Stimulated activated CD8-positive, alpha-beta memory T cell treated with anti-CD3 and anti-CD28 coated beads, Interleukin-15, amount 100 ng/mL, for 48 hours (primary cell): ENCODE measurements around the gene CRYBG2.

ENCODE experiments used
- DNase-seq, 2 donors: peaks; one replicate each; pipeline ENCODE4 v3.0.0-alpha.2; 2020; ENCODE audit warnings: low read depth in 2 of 2

CRYBG2 gene

GRCh38 chr1:26281091-26281958 lies 72.6 kb downstream of the CRYBG2 start:
- no peak for DNase-seq

DNA sequence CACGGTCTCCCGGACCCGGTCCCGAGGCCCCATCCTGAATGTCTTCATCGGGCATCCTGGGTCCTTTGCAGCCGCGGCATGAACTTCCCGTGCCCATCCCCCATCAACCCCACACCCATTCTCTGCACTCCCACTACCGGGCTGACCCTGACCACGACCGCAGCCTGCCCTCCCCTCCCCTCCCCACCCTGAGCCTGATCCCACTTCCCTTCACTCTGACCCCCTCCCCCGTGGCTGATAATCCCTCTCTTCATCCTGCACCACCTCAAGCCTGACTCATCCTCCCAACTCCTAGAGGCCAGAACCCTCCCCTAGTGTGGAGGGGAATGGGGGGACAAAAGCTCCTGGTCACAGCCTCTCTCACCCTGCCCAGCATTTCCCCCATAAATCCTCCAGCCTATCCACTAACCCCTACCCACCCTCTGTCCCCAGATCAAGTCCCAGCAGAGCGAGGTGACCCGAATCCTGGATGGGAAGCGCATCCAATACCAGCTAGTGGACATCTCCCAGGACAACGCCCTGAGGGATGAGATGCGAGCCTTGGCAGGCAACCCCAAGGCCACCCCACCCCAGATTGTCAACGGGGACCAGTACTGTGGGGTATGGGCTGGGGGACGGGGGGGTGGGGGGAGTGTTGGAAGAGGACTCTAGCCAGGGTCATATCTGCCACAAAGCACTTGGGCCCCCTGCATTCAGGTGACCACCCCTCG lies 73.4 kb downstream of the CRYBG2 start:
- no peak for DNase-seq

- DNase-seq, result peak; percentile 84 to 85
Measured at GRCh38 chr1:26279456-26280332, 74.2 kb downstream of the CRYBG2 start, which contains the start of gene SH3BGRL3. Gene SH3BGRL3 (plus strand): TSS chr1:26280086. CDS start chr1:26280156, 70 bp downstream.

GRCh38 chr1:26278724-26279455 lies 75.0 kb downstream of the CRYBG2 start:
- no peak for DNase-seq

DNA sequence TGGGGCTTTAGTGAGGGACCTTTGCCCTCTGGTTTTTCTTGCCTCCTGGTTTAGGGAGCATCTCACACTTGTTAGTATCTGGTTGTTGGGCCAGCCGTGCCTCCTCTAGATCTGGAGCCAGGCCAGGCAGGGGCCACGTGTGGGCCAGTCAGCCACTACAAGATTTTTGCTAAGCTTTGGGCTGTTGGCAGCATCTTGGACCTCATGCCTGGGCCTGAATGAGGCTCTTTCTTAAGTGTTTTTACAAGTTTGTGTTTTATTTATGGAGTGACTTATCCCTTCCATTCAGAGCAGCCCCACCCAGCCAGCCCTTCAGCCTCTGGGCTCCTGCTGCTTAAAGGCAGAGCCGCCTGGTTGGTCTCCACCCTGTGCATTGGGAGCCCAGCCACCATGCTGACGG lies 75.6 kb downstream of the CRYBG2 start:
- no peak for DNase-seq

DNA sequence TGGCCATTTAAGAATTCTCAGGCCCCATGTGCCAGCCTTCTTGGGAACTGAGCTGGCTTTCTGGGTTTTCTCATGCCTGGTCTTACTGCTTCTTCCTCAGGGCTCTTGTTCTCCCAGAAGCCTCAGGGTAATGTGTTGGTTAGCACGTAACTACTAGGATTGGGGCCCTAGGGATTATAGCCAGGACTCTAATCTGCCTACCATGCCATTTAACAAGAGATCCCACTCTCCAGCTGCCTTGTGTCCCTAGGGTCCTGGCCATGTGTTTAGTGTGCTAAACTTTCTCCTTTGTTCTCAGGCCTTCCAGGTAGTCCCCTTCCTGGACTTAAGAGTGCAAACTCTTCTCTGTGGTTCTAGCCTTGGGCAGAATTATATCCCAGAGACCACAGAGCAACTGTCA lies 76.2 kb downstream of the CRYBG2 start:
- no peak for DNase-seq

- no peak for DNase-seq
Measured at GRCh38 chr1:26277261-26277661, 76.7 kb downstream of the CRYBG2 start.

GRCh38 chr1:26276432-26276838 lies 77.5 kb downstream of the CRYBG2 start:
- DNase-seq, result no peak

- DNase-seq, result peak; percentile 63 to 68
Measured at GRCh38 chr1:26275580-26276431, 78.1 kb downstream of the CRYBG2 start.

- no peak for DNase-seq
Measured at GRCh38 chr1:26274801-26275425, 79.0 kb downstream of the CRYBG2 start.
